ENCODE results near the gene TRIO.

The TRIO gene

GRCh38 chr5:14305045-14305444 lies 161.9 kb downstream of the TRIO start:
- DNase-seq, result no peak

- DNase-seq, result no peak
These were observed 163.2 kb downstream of the TRIO start for GRCh38 chr5:14306329-14306815.

GRCh38 chr5:14308384-14309154 lies 165.4 kb downstream of the TRIO start:
- no peak for DNase-seq

- DNase-seq, result no peak
These were observed 166.1 kb downstream of the TRIO start for GRCh38 chr5:14309199-14309598.

- DNase-seq, result no peak
These were observed 166.9 kb downstream of the TRIO start for GRCh38 chr5:14309878-14310531.

- DNase-seq, result no peak
These were observed 167.8 kb downstream of the TRIO start for GRCh38 chr5:14310901-14311300.

- no peak for DNase-seq
These were observed 171.0 kb downstream of the TRIO start for GRCh38 chr5:14313986-14314690.

GRCh38 chr5:14316471-14316870 lies 173.3 kb downstream of the TRIO start:
- DNase-seq, result no peak

GRCh38 chr5:14319102-14319501 lies 176.0 kb downstream of the TRIO start:
- no peak for DNase-seq

- no peak for DNase-seq
These were observed 178.8 kb downstream of the TRIO start for GRCh38 chr5:14321936-14322335.

GRCh38 chr5:14322437-14323187 lies 179.5 kb downstream of the TRIO start:
- no peak for DNase-seq

GRCh38 chr5:14323466-14323865 lies 180.3 kb downstream of the TRIO start:
- DNase-seq, result no peak

- no peak for DNase-seq
These were observed 182.2 kb downstream of the TRIO start for GRCh38 chr5:14325369-14325768.

GRCh38 chr5:14326035-14326903 lies 183.1 kb downstream of the TRIO start:
- no peak for DNase-seq

- no peak for DNase-seq
These were observed 184.5 kb downstream of the TRIO start for GRCh38 chr5:14327624-14328023.

GRCh38 chr5:14328144-14328543 lies 185.0 kb downstream of the TRIO start:
- DNase-seq, result no peak

- DNase-seq, result no peak
These were observed 187.1 kb downstream of the TRIO start for GRCh38 chr5:14330291-14330690.

- no peak for DNase-seq
These were observed 187.7 kb downstream of the TRIO start for GRCh38 chr5:14330729-14331385.

GRCh38 chr5:14331386-14331781 lies 188.2 kb downstream of the TRIO start:
- no peak for DNase-seq

GRCh38 chr5:14332038-14332631 lies 189.0 kb downstream of the TRIO start:
- DNase-seq, result no peak

- no peak for DNase-seq
These were observed 189.6 kb downstream of the TRIO start for GRCh38 chr5:14332746-14333145.
